Choroid plexus epithelial cell (primary cell): ENCODE results near the gene PGBD5.

Experiments used
- DNase-seq: peaks from one replicate; pipeline ENCODE4 v3.0.0-alpha.2; 2010; ENCODE audit warnings: low read depth
- H3K4me3 ChIP-seq: 2 replicates; pipeline ENCODE4 v1.5.1; 2011; ENCODE audit warnings: low read depth, mild to moderate bottlenecking, control low read depth, low read length, moderate library complexity
- CTCF ChIP-seq: conservative IDR thresholded peaks from 2 replicates; pipeline ENCODE4 v1.5.1; 2011; ENCODE audit warnings: low read depth, mild to moderate bottlenecking, control low read depth, inconsistent platforms, low read length, moderate library complexity

The PGBD5 gene

GRCh38 chr1:230352537-230352936 is 73.6 kb downstream of the PGBD5 start:
- TF ChIP-seq CTCF: no peak
- H3K4me3 ChIP-seq: no peak overlapping the region
- DNase-seq: no peak

GRCh38 chr1:230351983-230352382 is 74.1 kb downstream of the PGBD5 start:
- H3K4me3 ChIP-seq: no peak overlapping the region
- DNase-seq: no peak
- no peak for TF ChIP-seq CTCF

- no peak for TF ChIP-seq CTCF
- H3K4me3 ChIP-seq: no peak overlapping the region
- DNase-seq: no peak
Measured at GRCh38 chr1:230351514-230351913, 74.6 kb downstream of the PGBD5 start.

GRCh38 chr1:230350208-230350921 is 75.8 kb downstream of the PGBD5 start:
- H3K4me3 ChIP-seq: no peak overlapping the region
- TF ChIP-seq CTCF: no peak
- no peak for DNase-seq

- DNase-seq: no peak
- H3K4me3 ChIP-seq: no peak overlapping the region
- no peak for TF ChIP-seq CTCF
Measured at GRCh38 chr1:230349020-230349393, 77.1 kb downstream of the PGBD5 start.

GRCh38 chr1:230348386-230349019 is 77.6 kb downstream of the PGBD5 start:
- no peak for TF ChIP-seq CTCF
- DNase-seq: no peak
- no peak overlapping the region for H3K4me3 ChIP-seq

- DNase-seq: no peak
- no peak for TF ChIP-seq CTCF
- H3K4me3 ChIP-seq: no peak overlapping the region
Measured at GRCh38 chr1:230347896-230348295, 78.2 kb downstream of the PGBD5 start.
